Fibroblast of villous mesenchyme (primary cell): ENCODE results near the gene GRIK4. TPM values are rescaled to one million over a fixed set of nuclear protein-coding genes. Genes with fewer than 3 reads are reported as not detected.
"Not testable (repeated sequence)": the region's sequence is repeated elsewhere in the genome, so short reads cannot be mapped to it uniquely, and the experiment has no call there.

Experiments used
- DNase-seq: peaks from one replicate; pipeline ENCODE4 v3.0.0-alpha.2; 2010; ENCODE audit warnings: low read depth
- H3K4me3 ChIP-seq: 2 replicates; pipeline ENCODE4 v1.5.1; 2011; ENCODE audit warnings: low read depth, mild to moderate bottlenecking, low read length
- total RNA-seq: library from RNA; depleted of rRNA; stranded (reverse); fragments of >200 nt; gene quantifications from 2 replicates; pipeline ENCODE4 v1.2.3, GENCODE V29; 2012
- TF ChIP-seq, protein P1 (sequence below): IDR thresholded peaks from 2 replicates; pipeline ENCODE4 v1.5.1; 2012; ENCODE audit warnings: low read depth, mild to moderate bottlenecking, low read length; ENCODE audit not compliant: insufficient read depth

GRIK4 gene
- total RNA-seq, 1 donor: under 0.01 TPM

DNA sequence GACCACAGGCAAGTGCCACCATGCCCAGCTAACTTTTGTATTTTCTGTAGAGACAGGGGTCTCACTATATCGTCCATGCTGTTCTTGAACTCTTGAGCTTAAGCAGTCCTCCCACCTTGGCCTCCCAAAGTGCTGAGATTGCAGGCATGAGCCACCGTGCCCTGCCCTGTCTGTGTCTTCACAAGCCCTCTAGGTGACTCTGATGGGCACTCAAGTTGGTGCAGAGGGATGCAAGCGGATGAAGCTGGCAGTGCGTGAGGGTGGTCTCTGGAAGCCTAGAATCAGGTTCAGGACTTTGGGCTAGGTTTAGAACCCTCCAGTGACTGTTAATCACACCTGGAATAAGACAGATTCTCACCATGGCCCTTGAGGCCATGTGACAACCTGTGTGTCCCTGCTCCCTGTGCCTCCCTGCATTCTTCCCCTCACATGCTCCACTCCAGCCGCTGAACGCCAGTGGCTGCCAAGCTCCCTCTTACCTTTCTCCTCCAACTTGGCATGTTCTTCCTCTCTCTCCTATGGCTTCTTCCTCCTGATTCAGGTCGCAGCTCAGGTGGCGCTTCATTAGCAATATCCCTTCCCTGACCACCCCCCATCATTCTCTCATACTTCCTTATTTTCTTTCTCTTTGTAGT is 270.1 kb downstream of the GRIK4 start:
- TF ChIP-seq, protein P1, sequence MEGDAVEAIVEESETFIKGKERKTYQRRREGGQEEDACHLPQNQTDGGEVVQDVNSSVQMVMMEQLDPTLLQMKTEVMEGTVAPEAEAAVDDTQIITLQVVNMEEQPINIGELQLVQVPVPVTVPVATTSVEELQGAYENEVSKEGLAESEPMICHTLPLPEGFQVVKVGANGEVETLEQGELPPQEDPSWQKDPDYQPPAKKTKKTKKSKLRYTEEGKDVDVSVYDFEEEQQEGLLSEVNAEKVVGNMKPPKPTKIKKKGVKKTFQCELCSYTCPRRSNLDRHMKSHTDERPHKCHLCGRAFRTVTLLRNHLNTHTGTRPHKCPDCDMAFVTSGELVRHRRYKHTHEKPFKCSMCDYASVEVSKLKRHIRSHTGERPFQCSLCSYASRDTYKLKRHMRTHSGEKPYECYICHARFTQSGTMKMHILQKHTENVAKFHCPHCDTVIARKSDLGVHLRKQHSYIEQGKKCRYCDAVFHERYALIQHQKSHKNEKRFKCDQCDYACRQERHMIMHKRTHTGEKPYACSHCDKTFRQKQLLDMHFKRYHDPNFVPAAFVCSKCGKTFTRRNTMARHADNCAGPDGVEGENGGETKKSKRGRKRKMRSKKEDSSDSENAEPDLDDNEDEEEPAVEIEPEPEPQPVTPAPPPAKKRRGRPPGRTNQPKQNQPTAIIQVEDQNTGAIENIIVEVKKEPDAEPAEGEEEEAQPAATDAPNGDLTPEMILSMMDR: no peak
- no peak for DNase-seq
- no peak overlapping the region for H3K4me3 ChIP-seq

DNA sequence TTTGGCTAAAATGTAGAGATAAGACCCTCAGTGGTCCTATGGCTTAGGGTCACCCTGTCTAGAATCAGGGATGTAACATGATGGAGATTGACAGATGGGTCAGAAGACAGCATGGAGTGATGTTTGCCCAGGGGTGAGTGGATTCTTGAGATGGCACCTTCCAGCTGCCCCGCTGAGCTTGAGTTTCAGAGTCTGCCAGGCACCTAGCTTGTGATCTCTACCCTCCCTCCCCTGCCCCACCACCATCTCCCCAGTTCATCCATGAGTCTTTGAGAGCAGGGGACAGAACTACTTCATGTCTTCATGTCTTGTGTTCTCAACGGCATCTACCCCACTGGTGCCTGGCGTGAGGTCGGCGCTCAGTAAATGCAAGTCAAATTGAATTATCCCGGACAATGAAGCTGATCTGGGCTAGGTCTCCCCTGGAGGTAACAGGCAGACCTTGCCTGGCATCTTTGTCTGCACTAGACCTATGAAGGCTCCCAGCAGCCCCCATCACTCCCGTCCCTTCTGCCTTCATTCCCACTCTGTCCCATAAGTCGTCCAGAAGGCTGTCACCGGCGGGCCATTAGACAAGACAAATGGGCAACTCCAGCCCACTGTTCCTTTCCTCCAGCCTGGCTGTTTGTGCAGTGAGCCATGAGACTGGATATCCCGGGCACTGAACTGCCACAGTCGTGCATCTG is 273.2 kb downstream of the GRIK4 start:
- DNase-seq: no peak
- H3K4me3 ChIP-seq: no peak overlapping the region
- TF ChIP-seq, protein P1: no peak

DNA sequence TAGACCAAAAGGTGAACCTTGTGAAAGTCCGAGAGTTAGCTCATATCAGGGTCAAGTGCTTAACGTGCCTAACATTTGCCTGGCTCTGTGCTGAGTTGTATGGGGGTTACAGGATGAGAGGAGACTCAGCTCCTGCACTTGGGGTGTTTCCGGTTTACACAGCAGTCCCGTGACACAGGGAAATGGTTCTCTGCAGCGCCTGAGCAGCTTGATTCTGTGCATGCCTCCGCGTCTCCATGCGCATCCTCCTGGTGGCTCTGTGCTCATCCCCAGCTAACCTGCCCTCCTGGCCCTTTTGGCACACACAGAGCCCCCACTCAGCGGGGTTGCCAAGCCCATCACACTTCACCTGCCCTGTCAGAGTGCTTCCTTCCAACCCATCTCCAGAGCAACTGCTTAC is 274.0 kb downstream of the GRIK4 start:
- H3K4me3 ChIP-seq: no peak overlapping the region
- no peak for DNase-seq
- TF ChIP-seq, protein P1: no peak

DNA sequence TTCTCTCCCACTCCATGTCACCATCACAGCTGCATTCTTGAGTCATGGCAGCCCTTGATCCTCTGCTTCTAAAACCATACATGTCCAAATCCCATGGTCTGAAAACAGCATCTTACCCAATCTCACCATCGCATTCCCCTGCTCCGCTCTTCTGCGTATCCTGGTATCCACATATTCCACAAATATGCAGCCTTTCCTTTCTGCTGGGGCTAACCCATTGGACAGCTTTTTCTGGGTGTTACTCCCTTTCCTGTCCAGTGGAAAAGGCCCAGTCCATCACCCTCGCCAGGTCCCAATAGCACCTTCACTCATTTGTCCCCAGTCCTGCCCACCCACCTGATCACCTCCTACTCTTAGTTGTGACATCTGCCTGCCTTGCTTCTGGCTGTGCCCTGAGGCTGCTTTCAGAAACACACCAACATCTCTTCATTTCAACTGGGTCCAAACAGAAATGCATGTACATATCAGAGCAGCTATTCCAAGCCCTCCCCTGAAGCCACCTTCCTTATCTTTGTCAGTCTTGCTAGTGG is 274.7 kb downstream of the GRIK4 start:
- H3K4me3 ChIP-seq: no peak overlapping the region
- TF ChIP-seq, protein P1: no peak
- no peak for DNase-seq

DNA sequence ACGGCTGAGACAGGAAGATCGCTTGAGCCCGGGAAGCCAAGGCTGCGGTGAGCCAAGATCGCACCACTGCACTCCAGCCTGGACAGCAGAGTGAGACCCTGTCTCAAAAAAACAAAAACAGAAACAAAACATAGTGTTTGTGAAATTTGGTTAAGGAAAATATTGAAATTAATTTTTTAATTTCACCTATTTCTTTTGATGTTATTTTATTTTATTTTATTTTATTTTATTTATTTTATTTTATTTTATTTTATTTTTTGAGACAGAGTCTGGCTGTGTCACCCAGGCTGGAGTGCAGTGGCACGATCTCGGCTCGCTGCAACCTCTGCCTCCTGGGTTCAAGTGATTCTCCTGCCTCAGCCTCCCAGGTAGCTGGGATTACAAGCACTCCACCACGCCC is 275.7 kb downstream of the GRIK4 start:
- DNase-seq, H3K4me3 ChIP-seq: not testable (repeated sequence)

DNA sequence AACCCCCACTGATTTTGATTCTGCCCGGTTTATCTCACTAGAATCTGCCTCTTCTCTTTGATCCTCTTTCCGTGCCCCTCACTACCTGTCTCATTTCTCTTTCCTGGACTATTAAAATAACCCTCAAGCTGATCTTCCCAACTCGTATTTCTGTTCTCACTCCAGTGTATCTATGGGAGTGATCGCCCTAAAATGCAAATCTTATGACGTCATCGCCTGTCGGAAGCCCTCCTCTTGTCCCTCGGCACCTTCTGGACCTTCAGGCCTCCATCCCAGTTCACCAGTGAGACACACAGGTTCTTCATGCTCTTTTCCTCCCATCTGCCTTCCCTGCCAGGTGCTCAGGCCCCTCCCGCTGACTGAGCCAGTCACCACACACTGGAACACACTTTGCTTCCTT is 277.8 kb downstream of the GRIK4 start:
- TF ChIP-seq, protein P1: no peak
- DNase-seq: no peak
- H3K4me3 ChIP-seq: no peak overlapping the region

DNA sequence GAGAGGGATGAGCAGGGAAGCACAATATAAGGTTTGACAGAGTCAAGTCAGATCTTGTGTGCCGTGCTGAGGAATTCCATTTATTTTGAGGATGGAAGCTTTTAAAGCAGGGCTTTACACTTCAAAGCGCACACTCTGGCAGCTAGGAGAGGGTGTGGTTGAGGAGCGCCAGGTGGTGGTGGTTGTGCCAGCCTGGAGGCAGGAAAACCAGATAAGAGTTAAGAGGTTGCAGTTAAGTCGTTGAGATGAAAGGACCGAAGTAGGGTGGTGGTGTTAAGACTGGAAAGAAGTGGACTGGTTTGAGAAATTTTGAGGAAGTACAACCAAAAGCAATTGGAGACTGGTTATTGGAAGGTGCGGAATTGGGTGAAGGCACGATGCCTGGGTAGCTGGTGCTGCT is 280.8 kb downstream of the GRIK4 start:
- H3K4me3 ChIP-seq: no peak overlapping the region
- no peak for DNase-seq
- TF ChIP-seq, protein P1: no peak
